Activated CD4-positive, CD25-positive, alpha-beta regulatory T cell treated with anti-CD3 and anti-CD28 coated beads, Interleukin-2, amount 50 U/mL, for 72 hours (primary cell): Measurements from ENCODE around the gene NIPA2.
A peak's percentile ranks its signal among the peaks of the same experiment; 100 is the strongest.
"Not testable (repeated sequence)": the region's sequence is repeated elsewhere in the genome, so short reads cannot be mapped to it uniquely, and the experiment has no call there.

Experiments used
- DNase-seq: peaks from one replicate; pipeline ENCODE4 v3.0.0; 2021

NIPA2 gene

DNA sequence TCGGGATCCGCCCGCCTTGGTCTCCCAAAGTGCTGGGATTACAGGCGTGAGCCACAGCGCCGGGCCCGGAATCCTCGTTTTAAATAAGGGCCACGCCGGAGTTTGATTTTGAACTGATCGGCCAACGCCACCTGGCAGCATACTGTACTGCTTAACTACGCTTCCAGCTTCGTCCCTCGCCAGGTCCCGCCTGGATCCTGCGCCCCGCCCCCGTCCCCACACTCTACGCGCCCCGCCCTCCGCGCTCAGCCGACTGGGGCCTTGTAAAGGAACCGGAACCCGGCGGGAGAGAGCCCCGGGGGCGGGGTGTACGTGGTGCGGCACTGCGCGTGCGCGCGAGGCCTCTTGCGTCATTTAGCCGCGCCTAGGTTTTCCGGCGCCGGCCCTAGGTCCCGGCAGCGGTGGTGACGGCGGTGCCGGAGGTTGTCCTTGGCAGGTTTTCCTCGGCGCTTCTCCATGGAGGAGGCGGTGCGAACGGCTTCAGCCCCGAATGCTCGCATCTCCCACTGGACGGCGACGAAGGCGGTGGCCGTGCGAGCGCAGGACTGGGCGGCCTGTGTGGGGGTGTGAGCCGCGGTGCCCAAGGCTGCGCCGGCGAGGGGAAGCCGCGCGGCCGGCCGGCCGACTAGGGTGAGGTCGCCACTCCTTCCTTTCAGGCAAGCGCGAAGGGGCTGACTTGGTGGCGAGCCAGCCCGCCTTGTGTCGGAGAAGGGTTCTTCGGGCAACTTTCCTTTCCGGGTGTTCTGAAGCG, at the start of gene NIPA2:
TSS of gene NIPA2 (plus strand) at position 375 of the 751 bp plus-strand sequence. CDS start 13,066 bp downstream, outside the sequence.
- DNase-seq: peak; percentile 100

DNA sequence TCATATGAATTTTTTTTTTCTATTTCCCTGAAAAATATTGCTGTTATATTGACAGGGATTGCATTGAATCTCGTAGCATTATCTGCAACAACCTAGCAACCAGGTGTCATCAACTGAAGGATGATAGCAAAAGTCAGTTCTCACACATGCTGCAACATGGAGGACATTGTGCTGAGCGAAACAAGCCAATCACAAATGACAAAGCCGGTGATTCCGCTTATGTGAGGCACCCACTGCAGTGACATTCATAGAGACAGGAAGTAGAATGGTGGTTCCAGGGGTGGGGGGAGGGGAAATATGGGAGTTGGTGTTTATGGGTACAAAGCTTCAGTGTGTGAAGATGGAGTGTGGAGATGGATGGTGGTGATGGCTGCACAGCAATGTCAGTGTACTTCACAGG, 44.4 kb upstream of the NIPA2 start:
- DNase-seq: no peak

DNA sequence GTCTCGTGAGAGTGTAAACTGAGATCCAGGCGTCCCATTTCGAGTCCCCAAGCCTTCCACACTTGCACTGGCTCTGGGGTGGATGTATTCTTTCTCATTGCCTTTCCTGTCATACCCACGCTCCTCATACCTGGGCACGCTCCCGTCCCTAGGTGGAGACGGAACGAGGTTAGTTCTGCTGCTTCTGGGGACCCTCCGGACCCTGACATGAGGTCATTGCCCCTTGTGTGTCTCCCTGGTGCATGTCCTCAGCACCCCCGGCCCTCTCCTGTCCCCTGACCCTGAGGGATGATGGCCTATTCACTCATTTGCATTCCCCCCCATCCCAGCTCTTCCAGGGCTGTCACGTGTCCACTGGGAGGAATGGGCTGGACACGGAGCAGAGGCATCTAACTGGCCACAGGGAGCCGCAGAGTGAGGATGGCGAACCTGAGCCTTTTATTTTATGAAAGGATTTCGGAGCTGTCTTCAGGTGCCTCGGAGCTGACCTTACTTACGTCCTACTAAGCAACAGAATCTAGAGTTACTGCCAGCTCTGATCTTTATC, 43.8 kb upstream of the NIPA2 start:
- no peak for DNase-seq

DNA sequence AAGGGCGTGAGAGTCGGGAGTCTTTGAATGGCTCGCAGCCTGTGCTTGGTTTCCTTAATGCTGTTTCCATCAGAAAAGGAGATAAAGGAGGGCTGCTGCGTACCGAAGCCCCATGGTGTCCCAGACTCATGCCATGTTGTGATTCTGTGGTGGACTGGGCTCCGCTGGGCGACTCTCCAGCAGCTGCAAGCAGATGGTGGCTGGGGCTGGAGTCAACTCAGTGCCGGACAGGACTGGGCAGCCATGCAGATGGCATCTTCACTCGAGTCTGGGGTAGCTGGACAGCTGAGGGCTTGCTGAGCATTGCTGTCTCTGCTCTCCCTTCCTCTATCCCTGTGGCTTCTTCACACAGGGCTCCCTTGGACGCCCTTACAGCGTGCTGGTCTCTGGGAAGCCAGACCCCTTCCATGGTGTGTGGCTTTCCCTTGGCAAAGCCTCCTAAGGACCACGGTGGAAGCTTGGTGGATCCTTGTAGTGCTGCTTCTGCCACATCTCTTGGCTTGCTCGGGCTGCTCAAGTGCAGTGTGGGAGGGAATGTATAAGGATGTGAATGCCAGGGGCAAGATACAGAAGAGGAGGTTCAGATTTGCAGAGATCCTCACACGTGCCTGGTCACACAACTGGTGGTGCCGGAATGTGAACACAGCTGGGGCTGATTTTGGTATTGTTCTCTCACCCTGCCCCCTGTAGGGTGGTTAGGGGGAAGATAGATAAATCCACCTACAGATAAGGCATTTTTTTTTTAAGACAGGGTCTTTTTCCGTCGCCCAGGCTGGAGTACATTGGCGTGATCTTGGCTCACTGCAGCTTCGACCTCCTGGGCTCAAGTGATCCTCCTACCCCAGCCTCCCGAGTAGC, 43.0 kb upstream of the NIPA2 start:
- no peak for DNase-seq

DNA sequence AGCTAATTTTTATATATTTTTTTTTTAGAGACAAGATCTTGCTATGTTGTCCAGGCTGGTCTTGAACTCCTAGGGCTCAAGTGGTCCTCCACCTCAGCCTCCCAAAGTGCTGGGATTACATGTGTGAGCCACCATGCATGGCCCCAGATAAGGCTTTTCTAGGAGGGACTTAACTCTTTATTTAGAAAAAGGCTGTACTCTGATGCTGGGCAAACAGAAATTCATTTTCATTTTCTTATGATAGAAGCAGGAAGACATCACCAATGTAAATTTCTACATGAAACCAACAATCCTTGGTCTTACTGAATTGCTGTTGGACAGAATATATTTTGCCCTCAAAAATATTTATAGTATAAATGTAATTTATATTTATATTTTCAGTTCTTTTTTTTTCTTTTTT, 42.4 kb upstream of the NIPA2 start:
- DNase-seq: no peak

DNA sequence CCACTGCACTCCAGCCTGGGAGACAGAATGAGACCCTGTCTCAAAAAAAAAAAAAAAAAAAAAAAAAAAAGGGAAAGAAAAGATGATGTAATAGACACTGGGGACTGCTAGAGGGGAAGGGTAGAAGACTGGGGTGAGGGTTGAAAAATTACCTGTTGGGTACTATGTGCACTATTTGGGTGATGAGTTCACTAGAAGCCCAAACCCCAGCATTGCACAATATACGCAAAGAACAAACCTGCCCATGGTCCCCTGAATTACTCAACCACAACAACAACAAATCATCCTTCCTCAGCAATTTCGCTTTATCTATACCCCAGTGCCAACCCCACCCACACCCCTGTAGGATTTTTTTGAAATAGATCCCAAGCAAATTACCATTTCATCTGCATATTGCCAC, 38.6 kb upstream of the NIPA2 start:
- no peak for DNase-seq

DNA sequence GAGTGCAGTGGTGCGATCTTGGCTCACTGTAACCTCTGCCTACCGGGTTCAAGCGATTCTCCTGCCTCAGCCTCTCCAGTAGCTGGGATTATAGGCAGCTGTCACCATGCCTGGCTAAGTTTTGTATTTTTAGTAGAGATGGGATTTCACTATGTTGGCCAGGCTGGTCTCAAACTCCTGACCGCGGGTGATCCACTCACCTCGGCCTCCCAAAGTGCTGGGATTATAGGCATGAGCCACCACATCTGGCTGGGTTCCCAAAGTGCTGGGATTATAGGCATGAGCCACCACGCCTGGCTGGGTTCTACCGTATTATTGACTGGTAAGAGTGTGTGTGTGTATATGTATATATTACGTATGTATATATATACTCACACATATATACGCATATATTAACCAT, 35.5 kb upstream of the NIPA2 start:
- DNase-seq: not testable (repeated sequence)

DNA sequence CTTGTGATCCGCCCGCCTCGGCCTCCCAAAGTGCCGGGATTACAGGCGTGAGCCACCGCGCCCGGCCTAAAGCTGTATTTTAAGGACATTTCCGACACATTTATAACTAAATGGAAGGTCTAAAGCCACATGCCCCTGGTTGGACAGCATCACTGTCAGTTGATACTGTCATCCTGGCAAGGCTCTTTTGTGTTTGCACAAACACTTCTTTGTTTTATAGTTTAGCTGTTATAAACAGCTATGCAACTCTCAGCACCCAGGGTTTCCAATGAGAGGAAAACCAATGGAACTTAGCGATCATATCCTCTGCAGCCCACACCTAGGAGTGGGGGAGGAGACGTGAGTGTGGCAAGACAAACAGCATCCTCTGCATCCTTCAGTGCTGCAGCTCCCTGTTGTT, 32.3 kb upstream of the NIPA2 start:
- DNase-seq: no peak

DNA sequence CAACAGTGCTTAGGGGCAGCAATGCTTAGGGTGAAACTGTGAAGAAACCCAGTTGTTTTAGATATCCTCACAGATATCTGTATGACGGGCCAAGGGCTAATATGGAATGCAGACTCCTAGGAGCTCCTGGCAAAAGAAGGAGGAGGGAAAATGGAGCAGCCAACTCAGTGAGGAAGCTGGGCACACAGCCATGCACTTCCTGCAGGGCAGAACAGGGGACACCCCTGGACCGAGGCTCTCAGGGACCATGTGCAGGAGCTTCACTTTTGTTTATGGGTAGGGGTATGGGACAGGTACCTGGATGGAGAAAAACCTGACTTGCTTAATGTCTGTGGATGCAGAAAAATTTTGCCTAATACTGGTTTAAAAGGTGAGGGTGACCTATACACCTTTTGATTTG, 31.8 kb upstream of the NIPA2 start:
- DNase-seq: no peak

DNA sequence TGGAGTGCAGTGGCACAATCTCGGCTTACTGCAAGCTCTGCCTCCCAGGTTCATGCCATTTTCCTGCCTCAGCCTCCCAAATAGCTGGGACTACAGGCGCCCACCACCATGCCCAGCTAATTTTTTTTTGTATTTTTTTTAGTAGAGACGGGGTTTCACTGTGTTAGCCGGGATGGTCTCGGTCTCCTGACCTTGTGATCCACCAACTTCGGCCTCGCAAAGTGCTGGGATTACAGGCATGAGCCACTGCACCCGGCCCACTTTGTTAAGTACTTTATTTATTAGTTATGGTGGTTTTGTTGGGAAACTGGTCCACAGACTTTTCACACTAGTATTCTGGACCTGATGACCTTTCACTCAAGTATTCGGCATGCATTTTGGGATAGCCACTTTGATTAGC, 30.6 kb upstream of the NIPA2 start:
- not testable (repeated sequence) for DNase-seq

DNA sequence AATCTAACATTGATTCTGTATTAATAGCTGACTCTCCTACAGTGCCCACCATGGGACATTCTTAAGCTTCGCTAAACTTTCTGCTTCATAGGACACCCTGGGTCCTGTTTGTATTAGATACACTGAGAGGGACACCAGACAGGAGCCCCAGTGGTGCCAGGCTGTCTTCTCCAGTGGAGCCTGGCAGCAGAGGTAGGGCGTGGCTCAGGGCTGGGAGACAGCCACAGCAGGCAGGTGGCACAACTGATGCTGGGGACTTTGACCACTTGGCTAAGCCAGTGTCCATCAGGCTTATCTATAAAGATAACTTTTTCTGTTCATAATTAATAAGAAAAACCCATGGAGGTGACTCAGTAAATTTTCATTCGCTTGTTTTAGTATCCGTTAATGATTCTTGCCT, 30.2 kb upstream of the NIPA2 start:
- no peak for DNase-seq

DNA sequence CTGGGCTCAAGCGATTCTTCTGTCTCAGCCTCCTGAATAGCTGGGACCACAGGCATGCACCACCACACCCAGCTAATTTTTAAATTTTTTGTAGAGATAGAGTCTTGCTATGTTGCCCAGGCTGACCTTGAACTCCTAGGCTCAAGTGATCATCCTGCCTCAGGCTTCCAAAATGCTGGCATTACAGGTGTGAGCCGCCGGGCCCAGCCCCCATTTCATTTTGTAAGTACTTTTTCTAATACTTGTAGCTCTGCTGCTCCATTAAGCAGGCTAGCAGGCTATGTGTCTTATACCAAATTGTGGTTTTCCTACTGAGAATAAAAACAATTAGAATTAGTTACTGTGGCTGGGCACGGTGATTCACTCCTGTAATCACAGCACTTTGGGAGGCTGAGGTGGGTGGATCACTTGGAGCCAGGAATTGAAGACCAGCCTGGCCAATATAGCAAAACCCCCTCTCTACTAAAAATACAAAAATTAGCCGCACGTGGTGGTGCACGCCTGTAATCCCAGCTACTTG, 29.6 kb upstream of the NIPA2 start:
- no peak for DNase-seq

DNA sequence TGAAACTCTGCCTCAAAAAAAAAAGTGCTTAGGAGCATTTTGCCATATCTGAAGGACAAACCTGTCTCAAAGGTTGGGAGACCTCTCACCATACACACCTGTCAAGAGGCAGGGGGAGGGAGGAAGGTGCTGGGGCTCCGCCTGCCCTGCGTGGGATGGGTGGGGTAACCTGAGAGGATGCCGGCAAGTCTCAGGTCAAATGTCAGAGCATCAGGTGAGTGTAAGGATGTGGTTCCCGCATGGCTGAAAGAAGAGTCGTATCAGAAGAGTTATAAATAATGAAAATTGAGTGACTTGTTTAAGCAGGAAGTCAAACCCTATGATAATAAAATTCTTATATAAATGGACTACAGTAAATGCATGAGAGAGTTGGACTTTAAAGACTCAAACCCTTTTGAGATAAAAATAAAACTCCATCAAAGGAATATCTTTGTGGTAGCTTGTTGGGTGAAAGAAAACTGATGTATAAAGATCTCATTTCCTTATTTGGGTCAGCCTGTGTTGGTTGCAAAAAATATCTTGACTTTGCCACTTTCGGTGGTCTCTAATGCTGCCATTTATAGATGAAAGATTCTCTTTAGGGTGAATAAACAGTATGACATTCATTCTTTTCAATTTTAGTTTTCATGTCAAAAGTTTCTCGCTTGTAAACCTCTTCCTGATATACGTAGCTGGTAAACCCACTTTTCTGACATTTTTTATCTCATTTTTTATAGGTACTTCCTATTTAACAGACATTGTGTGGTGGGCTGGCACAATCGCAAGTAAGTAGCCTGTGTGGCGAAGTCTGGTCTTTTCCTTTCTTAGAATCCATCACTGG, 28.2 kb upstream of the NIPA2 start:
- no peak for DNase-seq

DNA sequence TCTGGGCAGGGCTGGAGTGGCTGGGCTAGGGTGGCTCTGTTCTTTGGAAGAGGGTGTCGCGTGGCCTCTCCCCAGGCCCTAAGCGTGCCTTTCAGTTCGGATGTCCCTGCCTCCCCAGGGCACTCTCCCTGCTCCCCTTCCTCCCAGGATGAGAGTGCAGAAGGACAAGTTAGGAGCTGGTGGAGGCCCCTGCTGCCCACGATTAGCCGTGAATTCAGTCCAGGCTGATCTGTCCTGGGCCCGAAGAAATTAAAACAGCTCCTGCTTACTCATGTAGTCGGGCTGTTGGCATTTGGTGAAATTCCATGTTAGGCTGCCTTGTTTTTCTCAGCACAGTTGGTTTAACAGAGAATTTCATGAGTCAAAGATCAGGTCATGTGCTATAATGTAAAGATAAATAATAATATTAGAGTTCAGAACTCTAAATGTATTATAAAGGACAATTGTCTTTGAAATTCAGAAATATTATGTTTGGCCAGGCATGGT, 27.6 kb upstream of the NIPA2 start:
- no peak for DNase-seq

DNA sequence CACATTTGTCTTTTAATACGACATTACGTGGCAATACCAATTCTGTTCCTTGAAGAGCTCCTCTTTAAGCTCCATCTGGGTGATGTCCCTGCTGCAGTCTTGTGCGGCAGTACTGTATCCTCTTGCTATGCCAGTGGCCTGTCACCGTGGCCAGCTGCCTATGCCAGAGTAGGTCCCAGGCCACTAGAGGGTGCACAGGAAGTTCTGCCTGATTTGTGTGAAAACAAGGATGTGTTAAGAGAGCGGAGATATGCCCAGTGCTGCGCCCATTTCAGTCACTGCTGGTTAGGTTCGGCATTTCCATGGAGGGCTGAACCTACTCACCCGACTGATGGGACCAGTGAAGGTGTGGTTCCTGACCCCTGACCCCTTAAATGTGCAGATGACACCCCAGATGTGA, 26.8 kb upstream of the NIPA2 start:
- DNase-seq: no peak

DNA sequence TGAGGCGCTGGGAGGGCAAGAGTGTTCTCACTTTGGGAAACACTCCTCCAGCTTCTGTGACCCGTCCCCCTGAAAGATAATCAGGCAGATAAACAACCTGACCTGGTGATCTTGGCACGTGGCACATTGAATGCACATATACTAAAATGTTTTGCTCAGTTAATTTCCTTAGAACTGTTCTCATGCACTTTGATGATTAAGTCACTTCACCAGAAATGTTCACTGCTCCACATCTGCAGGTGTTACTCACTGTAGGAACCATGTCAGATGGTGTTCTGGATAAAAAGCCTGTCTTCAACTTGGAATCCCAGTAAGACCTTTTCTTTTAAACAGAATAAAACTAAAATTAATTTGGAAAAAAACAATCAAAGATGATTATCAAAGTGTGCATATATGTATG, 24.6 kb upstream of the NIPA2 start:
- DNase-seq: no peak

DNA sequence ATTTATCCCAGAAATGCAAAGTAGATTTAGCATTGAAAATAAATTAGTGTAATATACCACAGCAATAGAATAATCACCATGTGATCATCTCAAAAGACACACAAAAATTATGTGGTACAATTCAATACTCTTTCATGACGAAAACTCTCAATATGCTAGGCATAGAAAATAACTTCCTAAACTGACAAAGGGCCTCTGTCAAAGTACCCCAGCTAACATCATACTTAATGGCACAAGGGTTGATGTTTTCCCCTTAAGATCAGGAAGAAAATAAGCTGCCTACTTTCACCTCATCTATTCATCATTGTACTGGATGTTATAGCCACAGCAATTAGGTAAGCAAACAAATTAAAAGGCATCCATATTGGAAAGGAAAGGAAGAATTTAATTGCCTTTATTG, 22.7 kb upstream of the NIPA2 start:
- DNase-seq: no peak

DNA sequence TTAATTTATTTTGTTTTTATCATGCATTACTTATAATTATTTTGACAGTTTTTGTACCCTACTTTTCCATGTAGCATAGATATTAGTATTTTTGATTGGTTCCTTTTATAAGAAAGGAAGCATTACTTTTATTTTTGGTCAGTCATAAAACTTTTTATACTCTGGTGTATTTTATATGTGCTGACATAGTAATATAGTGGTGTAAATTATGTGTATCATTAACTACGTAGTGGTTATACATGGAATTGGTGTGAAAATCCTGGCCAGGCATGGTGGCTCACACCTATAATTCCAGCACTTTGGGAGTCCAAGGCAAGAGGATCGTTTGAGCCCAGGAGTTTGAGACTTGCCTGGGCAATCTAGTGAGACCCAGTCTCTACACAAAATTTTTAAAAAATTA, 18.8 kb upstream of the NIPA2 start:
- no peak for DNase-seq

DNA sequence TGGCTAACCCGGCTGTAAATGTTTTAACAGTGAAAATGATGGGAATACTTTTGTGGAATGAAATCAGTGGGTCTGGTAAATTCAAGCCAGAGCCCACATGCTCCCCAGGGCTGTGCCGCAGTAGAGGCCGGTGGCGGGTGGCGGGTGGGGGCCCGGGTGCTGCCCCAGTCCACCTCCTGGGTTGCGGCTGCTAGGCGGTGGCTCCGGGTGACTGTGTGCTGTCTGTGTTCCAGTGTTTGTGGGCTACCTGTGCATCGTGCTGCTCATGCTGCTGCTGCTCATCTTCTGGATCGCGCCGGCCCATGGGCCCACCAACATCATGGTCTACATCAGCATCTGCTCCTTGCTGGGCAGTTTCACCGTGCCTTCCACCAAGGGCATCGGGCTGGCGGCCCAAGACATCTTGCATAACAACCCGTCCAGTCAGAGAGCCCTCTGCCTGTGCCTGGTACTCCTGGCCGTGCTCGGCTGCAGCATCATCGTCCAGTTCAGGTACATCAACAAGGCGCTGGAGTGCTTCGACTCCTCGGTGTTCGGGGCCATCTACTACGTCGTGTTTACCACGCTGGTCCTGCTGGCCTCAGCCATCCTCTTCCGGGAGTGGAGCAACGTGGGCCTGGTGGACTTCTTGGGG, 14.9 kb upstream of the NIPA2 start:
- DNase-seq: no peak

DNA sequence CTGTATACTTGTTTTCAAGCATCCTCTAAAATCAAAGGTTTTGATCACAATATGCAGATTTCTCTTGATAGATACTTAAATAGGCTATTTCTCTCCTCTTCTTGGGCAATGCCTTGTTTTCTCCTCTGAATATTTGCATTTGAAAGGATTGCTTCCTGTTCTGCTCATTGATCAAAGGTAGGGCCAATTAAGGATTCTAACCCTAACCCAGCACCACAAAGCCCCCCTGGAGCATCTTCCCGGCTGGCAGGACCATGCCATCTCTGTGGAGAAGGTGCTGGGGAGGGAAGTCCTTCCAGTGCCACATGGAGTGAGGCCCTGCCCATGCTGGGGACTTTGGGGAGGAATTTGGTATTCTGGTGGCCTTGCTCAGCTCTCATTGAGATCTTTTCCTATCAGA, 11.3 kb upstream of the NIPA2 start:
- no peak for DNase-seq

DNA sequence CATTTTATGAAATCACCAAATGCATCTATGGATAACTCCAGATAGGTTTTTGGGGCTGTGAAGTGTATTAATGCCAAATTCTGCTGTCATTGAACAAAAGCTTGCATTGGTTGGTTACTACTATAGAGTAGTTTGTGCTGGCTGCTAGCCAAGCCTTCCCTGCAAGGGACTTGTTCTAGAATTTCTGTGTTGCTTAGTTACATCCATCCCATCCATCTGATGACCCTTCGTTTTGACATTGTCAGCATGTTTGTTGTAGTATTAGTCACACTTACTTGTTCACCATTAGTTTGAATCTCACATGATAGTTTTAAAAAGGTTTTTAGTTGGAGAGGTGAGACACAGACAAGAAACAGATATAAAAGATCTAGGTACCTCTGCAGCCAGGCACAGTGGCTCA, 7.0 kb upstream of the NIPA2 start:
- DNase-seq: no peak

DNA sequence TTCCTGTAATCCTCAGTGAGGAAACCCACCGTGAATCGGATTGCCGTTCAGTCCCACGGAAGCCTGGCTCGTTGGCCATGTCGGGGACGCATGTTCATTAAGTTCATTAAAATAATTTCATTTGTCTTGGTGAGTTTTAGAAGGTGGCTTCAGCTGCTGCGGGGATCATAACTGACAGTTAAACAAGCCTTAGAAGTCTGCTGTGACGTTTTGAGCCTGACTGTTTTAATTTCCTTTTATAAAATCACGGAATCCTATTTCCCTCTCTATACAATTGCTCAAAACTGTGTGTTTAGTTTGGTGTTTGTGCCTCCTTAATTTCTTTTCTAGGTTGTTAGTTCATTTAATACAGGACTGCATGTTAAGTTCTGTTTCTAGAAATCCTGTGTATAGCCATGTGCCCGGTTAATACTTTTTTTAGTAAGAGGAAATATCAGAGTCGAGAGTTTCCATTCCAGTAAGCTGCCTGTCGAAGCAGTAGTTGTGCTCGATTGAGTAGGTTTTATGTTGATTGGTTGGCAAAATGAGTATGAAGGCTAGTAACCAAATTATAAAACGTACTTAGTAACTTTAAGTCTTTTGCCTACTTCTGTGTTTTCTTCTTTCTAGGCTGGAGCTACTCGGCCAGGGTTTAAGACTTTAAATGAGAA, 705 bp downstream of the NIPA2 start:
- no peak for DNase-seq
